NCI-H1105 (cell line): ENCODE data around the gene ZCCHC8.
A peak's percentile ranks its signal among the peaks of the same experiment; 100 is the strongest.

ENCODE experiments used
- DNase-seq: peaks from one replicate; lab custom pipeline; 2025; lab: John Stamatoyannopoulos, UW

Gene ZCCHC8

GRCh38 chr12:122423258-122424165 lies 77.2 kb downstream of the ZCCHC8 start:
- DNase-seq, result peak; percentile 48

- DNase-seq, result peak; percentile 48
These were observed 77.9 kb downstream of the ZCCHC8 start for GRCh38 chr12:122422730-122423257.

- peak; percentile 13 for DNase-seq
These were observed 78.7 kb downstream of the ZCCHC8 start, which contains the start of gene CLIP1 for GRCh38 chr12:122421821-122422729. CLIP1 (minus strand) TSS chr12:122422669; CDS start chr12:122380452, 42,217 bp downstream.
